Ishikawa (cell line): ENCODE measurements around the gene HAND1.

Source experiments
- CEBPB ChIP-seq: IDR thresholded peaks from 2 replicates; pipeline ENCODE4 v1.6.1; 2012
- CREB1 ChIP-seq: IDR thresholded peaks from 2 replicates; pipeline ENCODE4 v1.6.1; 2012; ENCODE audit warnings: low read depth
- EGR1 ChIP-seq: IDR thresholded peaks from 2 replicates; pipeline ENCODE4 v1.6.1; 2012
- EP300 ChIP-seq: IDR thresholded peaks from 2 replicates; pipeline ENCODE4 v1.6.1; 2012; ENCODE audit warnings: borderline replicate concordance
- FOXM1 ChIP-seq: IDR thresholded peaks from 2 replicates; pipeline ENCODE4 v1.6.1; 2012; ENCODE audit warnings: low read depth, borderline replicate concordance
- NFIC ChIP-seq: IDR thresholded peaks from 2 replicates; pipeline ENCODE4 v1.6.1; 2012
- RAD21 ChIP-seq: IDR thresholded peaks from 2 replicates; pipeline ENCODE4 v1.6.1; 2012; ENCODE audit warnings: low read depth
- REST ChIP-seq: IDR thresholded peaks from 2 replicates; pipeline ENCODE4 v1.6.1; 2012; ENCODE audit warnings: low read depth, mild to moderate bottlenecking
- TAF1 ChIP-seq: IDR thresholded peaks from 2 replicates; pipeline ENCODE4 v1.6.1; 2012; ENCODE audit warnings: low read depth, mild to moderate bottlenecking
- TCF12 ChIP-seq: IDR thresholded peaks from 2 replicates; pipeline ENCODE4 v1.6.1; 2012; ENCODE audit warnings: low read depth
- TEAD4 ChIP-seq: IDR thresholded peaks from 2 replicates; pipeline ENCODE4 v1.6.1; 2012
- YY1 ChIP-seq: IDR thresholded peaks from 2 replicates; pipeline ENCODE4 v1.6.1; 2012; ENCODE audit warnings: low read depth
- ZBTB7A ChIP-seq: IDR thresholded peaks from 2 replicates; pipeline ENCODE4 v1.6.1; 2012; ENCODE audit warnings: low read depth
- TF ChIP-seq, protein P1 (sequence below): IDR thresholded peaks from 2 replicates; pipeline ENCODE4 v1.6.1; 2012

DNA sequence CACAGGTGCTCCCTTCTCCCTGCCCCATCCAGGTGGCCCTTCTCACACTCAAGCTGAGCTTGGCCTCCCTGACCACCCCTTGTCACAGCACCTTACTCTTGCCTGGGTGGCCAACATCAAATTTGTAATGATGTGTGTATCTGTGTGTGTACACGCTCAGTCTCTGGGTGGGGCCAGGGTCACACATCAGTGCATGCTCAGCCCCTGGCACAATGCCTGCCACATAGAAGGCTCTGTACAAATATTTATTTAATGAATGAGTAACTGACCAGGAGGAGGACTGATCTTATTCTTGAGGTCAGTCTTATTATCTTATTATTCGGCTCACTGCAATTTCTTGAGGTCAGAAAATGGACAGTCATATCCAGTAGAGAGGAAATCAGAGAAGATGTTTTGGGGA lies 41.3 kb upstream of the HAND1 start:
- TF ChIP-seq ZBTB7A (no peak), RAD21 (no peak), TEAD4 (no peak), NFIC (peak; percentile 27; the same call in 1 of the 2 replicates), EP300 (no peak), TAF1 (no peak), REST (no peak), YY1 (no peak), FOXM1 (no peak), EGR1 (no peak), CREB1 (no peak), CEBPB (no peak), TCF12 (no peak)
- TF ChIP-seq, protein P1, sequence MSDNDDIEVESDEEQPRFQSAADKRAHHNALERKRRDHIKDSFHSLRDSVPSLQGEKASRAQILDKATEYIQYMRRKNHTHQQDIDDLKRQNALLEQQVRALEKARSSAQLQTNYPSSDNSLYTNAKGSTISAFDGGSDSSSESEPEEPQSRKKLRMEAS = no peak
